CD4-positive, alpha-beta T cell treated with Interleukin-17A for 1 hour (primary cell): ENCODE measurements around the gene PCYOX1L.
A peak's percentile ranks its signal among the peaks of the same experiment; 100 is the strongest.

Experiments used
- DNase-seq: peaks from one replicate; pipeline ENCODE4 v3.0.0-alpha.2; 2020

PCYOX1L gene, protein sequence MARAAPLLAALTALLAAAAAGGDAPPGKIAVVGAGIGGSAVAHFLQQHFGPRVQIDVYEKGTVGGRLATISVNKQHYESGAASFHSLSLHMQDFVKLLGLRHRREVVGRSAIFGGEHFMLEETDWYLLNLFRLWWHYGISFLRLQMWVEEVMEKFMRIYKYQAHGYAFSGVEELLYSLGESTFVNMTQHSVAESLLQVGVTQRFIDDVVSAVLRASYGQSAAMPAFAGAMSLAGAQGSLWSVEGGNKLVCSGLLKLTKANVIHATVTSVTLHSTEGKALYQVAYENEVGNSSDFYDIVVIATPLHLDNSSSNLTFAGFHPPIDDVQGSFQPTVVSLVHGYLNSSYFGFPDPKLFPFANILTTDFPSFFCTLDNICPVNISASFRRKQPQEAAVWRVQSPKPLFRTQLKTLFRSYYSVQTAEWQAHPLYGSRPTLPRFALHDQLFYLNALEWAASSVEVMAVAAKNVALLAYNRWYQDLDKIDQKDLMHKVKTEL

DNA sequence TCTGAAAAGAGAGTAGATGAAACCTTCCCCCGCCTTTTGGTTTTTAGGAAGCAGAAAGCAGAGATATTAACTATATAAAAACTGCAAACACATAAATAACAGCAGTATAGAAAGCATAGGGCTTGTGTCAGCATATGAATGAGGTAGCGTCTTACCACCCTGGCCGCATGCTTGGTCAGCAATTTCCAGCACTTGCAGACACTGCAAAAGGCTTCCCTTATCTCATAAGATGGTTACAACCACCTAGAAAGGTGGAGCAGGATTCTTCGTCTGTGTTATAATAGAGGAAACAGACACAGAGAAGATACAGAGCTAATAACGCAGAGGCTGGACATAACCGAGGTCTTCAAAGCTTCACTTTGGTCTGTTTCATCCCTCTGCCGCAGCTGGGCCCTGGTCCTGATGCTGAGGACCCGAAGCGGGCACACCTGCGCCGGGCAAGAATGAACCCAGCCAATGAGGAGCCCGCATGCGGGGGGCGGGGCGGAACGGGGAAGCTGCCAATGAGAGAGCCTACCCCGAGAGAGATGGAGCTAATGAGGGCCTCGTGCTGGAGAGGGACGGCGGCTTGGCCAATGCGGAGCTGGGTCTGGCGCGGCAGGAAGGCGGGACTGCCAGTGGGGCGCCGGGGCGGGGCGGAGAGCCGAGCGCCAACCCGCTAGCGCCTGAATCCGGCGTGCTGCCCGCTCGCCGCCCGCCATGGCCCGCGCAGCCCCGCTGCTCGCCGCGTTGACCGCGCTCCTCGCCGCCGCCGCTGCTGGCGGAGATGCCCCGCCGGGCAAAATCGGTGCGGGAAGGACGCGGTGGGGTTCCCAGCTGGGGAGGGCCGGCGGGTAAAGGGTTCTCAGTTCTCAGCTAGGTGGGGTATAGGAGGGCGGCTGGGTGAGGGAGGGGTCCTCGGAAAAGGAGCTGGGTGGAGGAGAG, at the start of gene PCYOX1L:
Gene PCYOX1L, plus strand, starts transcription at position 677 of the 924 bp plus-strand sequence. Its CDS starts 23 bp downstream, at position 700.
- DNase-seq = peak; percentile 97

GRCh38 chr5:149309354-149309753, 48.5 kb upstream of the PCYOX1L start:
- DNase-seq = no peak

- no peak for DNase-seq
Observed at GRCh38 chr5:149310488-149310887, 47.4 kb upstream of the PCYOX1L start.

DNA sequence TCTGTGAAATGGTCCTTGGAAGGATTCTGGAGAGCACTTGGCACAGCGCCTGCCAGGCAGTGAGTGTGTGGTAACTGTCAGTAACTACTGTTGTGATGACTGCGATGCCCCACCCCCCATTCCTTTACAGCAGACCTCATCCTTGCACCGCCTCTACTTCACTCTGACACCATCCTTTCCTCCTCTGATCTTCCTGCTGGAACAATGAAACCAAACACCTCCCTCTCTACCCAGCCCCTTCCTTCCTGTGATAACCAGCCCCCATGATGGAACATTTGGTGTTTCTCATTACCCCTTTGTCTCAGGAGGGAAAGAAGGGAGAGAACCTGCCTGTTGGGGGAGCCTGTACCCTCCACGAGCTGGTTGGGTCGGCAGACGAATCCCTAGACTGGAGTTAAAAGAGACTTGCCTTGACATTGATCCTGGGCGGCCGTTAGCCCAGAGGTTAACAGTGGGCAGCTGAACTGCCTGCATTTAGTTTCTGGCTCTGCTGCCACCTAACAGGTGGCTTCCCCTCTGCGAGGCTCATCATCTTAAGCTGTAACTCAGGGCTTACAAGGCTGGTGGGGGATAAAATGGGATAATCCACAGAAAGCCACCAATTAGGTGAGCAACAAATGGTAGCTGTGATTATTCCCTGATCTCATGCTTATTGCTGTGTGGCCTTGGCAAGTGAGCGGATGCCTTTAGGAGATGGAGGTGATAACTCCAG, 46.7 kb upstream of the PCYOX1L start:
- no peak for DNase-seq

- DNase-seq = no peak
Observed at GRCh38 chr5:149313151-149313841, 44.5 kb upstream of the PCYOX1L start.

DNA sequence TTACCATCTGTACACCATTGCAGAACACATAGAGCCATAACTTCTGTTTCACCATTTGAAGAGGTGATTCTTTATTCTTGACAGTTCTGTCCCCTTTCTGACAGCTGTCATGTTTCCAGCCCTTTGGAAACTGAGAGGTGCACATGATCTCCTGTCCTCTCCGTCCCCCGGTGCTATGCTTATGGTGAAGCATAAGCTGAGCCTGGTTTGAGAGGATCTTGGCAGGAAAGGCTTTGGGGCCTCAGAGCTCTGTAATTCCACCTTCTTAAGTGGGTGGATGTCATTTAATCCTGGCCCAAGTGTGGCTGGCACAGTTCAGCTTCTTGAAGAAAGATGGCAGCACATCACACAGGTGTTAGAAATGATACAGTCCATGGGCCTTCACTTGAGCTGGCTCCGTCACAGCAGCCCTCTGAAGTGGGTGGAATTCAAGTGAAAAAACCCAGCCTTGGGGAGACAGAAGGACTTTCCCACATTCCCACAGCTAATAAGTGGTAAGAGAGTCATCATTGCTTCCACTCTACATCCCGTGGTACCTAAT, 43.2 kb upstream of the PCYOX1L start:
- DNase-seq = no peak

- no peak for DNase-seq
Observed at GRCh38 chr5:149315753-149316152, 42.1 kb upstream of the PCYOX1L start.

DNA sequence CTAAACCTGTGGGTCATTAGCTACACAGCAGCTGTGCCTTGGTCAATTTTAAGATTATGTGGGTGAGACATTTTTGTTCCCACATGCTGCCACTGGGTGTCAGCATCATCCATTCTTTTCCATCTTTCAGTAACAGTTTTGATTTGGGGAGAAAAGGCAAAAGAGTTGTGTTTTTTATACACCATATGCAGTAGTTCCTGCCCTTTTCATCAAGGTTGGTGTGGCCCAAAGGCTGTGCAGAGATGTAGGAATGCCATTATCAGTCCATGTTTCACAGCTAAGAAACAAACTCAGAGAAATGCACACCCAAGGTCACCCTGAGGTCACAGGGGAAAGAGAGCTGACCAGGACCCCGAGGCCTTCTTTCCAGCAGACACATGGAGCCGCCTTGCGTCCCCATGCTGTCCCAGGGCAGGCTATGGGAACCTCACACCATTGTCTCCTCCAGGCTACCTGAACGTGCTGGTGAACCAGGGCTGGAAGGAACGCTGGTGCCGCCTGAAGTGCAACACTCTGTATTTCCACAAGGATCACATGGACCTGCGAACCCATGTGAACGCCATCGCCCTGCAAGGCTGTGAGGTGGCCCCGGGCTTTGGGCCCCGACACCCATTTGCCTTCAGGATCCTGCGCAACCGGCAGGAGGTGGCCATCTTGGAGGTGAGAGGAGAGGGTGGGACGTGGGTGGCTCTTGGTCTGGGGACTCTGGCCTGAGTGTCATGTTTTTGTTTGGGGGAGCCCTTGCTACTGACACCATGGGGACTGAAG, 40.4 kb upstream of the PCYOX1L start:
- peak; percentile 64 for DNase-seq

- DNase-seq = no peak
Observed at GRCh38 chr5:149319174-149319573, 38.7 kb upstream of the PCYOX1L start.

GRCh38 chr5:149320791-149321330, 37.0 kb upstream of the PCYOX1L start:
- no peak for DNase-seq

DNA sequence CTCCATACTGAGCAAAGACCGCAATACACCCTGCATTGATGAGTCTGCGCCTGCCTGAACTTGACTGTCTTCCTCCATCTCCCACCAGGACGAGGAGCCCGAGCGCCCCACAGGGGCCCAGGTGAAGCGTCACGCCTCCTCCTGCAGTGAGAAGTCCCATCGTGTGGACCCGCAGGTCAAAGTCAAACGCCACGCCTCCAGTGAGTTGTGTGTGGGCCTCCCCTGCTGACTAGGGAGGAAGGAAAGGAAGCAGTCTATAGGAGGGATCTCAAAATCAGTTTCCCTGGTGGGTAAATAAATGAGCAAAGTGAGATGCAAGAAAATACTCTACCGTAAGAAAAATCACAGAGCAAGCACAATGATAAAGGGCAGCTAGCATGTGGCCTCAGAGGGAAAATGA, 35.3 kb upstream of the PCYOX1L start:
- no peak for DNase-seq

DNA sequence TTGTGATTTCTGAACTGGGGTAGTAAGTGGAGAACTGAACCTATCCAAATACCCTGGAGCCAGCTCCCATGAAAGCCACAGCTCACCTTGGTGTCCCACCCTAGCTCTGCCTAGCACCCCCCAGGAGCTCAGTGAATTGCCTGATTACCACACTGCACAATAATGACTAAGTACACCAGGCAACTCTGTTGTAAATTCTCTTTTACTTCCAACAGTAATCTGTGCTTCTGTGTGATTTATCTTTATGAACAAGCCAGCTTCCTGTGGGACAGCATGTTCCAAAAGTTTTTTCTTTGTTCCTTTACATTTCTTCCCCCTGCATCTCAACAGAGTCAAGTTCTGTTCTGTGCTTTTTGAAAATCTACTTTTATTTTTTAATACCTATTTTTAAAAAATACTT, 34.6 kb upstream of the PCYOX1L start:
- no peak for DNase-seq

- DNase-seq = no peak
Observed at GRCh38 chr5:149323621-149324205, 34.1 kb upstream of the PCYOX1L start.

GRCh38 chr5:149324641-149325040, 33.2 kb upstream of the PCYOX1L start:
- DNase-seq = no peak

- DNase-seq = no peak
Observed at GRCh38 chr5:149325166-149325735, 32.6 kb upstream of the PCYOX1L start.

DNA sequence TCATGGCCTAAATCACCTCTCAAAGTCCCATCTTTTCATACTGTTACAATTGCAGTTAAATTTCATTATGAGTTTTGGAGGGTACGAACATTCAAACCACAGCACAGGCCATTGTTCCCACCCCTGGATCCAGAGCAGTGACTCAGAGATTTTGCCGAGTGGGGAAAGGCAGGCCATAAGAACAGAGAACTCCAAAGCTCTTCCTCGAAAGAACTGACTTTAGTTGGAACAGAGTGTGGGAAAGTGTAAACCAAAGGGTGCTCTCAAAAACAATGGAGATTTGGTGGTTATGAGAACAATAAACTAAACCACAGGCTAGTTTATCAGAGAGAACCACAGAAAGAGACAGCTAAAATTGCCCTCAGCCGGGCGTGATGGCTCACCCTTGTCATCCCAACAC, 32.0 kb upstream of the PCYOX1L start:
- no peak for DNase-seq

- no peak for DNase-seq
Observed at GRCh38 chr5:149326611-149327010, 31.2 kb upstream of the PCYOX1L start.

GRCh38 chr5:149328177-149328576, 29.7 kb upstream of the PCYOX1L start:
- DNase-seq = no peak

DNA sequence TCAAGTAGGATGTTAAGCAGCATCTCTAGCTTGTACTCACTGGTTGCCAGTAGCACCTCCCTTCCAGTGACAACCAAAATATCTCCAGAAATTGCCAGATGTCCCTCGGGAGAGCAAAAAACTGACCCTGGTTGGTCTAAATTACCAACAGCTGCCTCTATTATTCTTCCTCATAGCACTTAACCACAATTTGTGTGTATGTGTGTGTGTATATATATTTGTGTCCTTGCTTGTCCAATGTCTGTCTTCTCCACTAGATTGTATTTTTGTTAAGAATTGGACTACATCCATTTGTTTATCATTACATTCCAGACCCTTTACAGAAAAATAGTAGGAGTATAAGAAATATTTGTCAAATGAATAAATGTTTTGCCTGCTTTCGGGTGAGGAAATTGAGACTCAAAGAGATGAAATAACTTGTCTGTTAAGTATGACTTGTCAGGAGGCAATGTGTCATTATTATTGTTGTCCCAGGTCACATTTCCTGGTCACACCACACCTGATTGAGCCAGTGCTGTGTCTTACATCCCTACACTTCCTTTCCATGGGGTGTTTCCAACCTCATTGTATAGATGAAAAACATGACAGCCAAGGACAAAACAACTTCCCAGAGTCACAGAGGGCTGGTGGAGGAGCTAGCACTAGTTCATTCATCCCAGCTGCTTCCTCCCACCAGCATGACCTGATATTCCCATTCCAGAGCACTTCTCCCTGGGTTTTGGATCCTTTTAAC, 24.0 kb upstream of the PCYOX1L start:
- DNase-seq = no peak
